Measurements from ENCODE around the gene SLC30A7. TPM values are rescaled to one million over a fixed set of nuclear protein-coding genes. Genes with fewer than 3 reads are reported as not detected.
A peak's percentile ranks its signal among the peaks of the same experiment; 100 is the strongest.

The SLC30A7 gene
- total and polyA plus RNA-seq, 4 donors = 6.0 to 38.9 (median 10.9) TPM

- no peak for TF ChIP-seq REST (IDR thresholded peaks at IDR 0.05)
- peak in 1 of 2 donors; percentile 40 for TF ChIP-seq EGR1 (IDR thresholded peaks at IDR 0.05; ENCODE audit: low read depth in 2 of 2)
- TF ChIP-seq HNF4G (IDR thresholded peaks at IDR 0.05) = no peak
- TF ChIP-seq RAD21 (IDR thresholded peaks at IDR 0.05) = peak in 1 of 2 donors; percentile 20
Measured at GRCh38 chr1:100894603-100895539, 1.0 kb upstream of the SLC30A7 start, which contains the start of gene EXTL2 (continued).

GRCh38 chr1:100896481-100896982 is 642 bp downstream of the SLC30A7 start:
- peak overlapping the region; percentile 86 to 97 for H3K9ac ChIP-seq (ENCODE audit: low read depth in 1 of 2, low read length in 2 of 2)
- H3K27me3 ChIP-seq (ENCODE audit: control insufficient read depth in 4 of 4, insufficient read depth in 4 of 4, low read length in 3 of 4) = no peaks in the 10 kb centered on the region
- H3K9me3 ChIP-seq (ENCODE audit: control insufficient read depth in 4 of 4, low read length in 3 of 4) = no peaks in the 10 kb centered on the region
- WGBS = 3% methylated on average over 12 of the region's 12 CpGs
- peaks cover 0 to 10% (median 7%) of the 10 kb centered on the region in 4 donors for H3K36me3 ChIP-seq (ENCODE audit: control insufficient read depth in 4 of 4, insufficient read depth in 3 of 4, low read depth in 1 of 4, low read length in 3 of 4)
- DNase-seq (ENCODE audit: low spot score) = peak; percentile 41
- peak overlapping the region; percentile 97 to 98 for H3K27ac ChIP-seq (ENCODE audit: low read depth in 1 of 2, low read length in 2 of 2)
- peaks cover 0 to 17% (median 12%) of the 10 kb centered on the region in 4 donors for H3K4me1 ChIP-seq (ENCODE audit: control insufficient read depth in 4 of 4, insufficient read depth in 4 of 4, low read length in 3 of 4)
- no peak for TF ChIP-seq FOXA1 (IDR thresholded peaks at IDR 0.05)
- TF ChIP-seq EGR1 (IDR thresholded peaks at IDR 0.05; ENCODE audit: low read depth in 2 of 2) = no peak
- no peak for TF ChIP-seq HNF4A (conservative IDR thresholded peaks at IDR 0.05)
- no peak for TF ChIP-seq ZBTB33 (IDR thresholded peaks at IDR 0.05)
- no peak for TF ChIP-seq RAD21 (IDR thresholded peaks at IDR 0.05)
- no peak for TF ChIP-seq GABPA (IDR thresholded peaks at IDR 0.05 in 1 of 2, conservative IDR thresholded peaks at IDR 0.05 in 1 of 2)
- no peak for TF ChIP-seq FOXA2 (IDR thresholded peaks at IDR 0.05)
- TF ChIP-seq TAF1 (conservative IDR thresholded peaks at IDR 0.05) = no peak
- H3K4me3 ChIP-seq (ENCODE audit: low read depth in 1 of 3, low read length in 3 of 3) = peak overlapping the region; percentile 71 to 99 (median 91)

GRCh38 chr1:100902365-100902764 is 6.5 kb downstream of the SLC30A7 start:
- TF ChIP-seq HNF4G (IDR thresholded peaks at IDR 0.05) (no peak), FOXA1 (IDR thresholded peaks at IDR 0.05) (no peak), NR2F2 (IDR thresholded peaks at IDR 0.05) (no peak), SP1 (IDR thresholded peaks at IDR 0.05) (no peak), GABPA (IDR thresholded peaks at IDR 0.05 in 1 of 2, conservative IDR thresholded peaks at IDR 0.05 in 1 of 2) (no peak), TAF1 (conservative IDR thresholded peaks at IDR 0.05) (no peak), YY1 (IDR thresholded peaks at IDR 0.05) (no peak)
- H3K36me3 ChIP-seq (ENCODE audit: control insufficient read depth in 4 of 4, insufficient read depth in 3 of 4, low read depth in 1 of 4, low read length in 3 of 4) = peaks cover 3 to 18% (median 16%) of the 10 kb centered on the region in 4 donors
- 99% methylated on average over 1 of the region's 1 CpG for WGBS

More at GRCh38 chr1:100902365-100902764, 6.5 kb downstream of the SLC30A7 start:
- Histone ChIP-seq H3K9ac (ENCODE audit: low read depth in 1 of 2, low read length in 2 of 2) (no peak overlapping the region), H3K27ac (ENCODE audit: low read depth in 1 of 2, low read length in 2 of 2) (no peak overlapping the region), H3K27me3 (ENCODE audit: control insufficient read depth in 4 of 4, insufficient read depth in 4 of 4, low read length in 3 of 4) (no peaks in the 10 kb centered on the region), H3K4me3 (ENCODE audit: low read depth in 1 of 3, low read length in 3 of 3) (no peak overlapping the region), H3K9me3 (ENCODE audit: control insufficient read depth in 4 of 4, low read length in 3 of 4) (no peaks in the 10 kb centered on the region), H3K4me1 (ENCODE audit: control insufficient read depth in 4 of 4, insufficient read depth in 4 of 4, low read length in 3 of 4) (peaks cover 0 to 3% (median under 1%) of the 10 kb centered on the region in 4 donors)
- DNase-seq (ENCODE audit: low spot score) = no peak

All from liver (tissue), 9 donors.